MG63 (cell line): ENCODE results near the gene WDHD1. TPM values are rescaled to one million over a fixed set of nuclear protein-coding genes. Genes with fewer than 3 reads are reported as not detected.
"Not testable (repeated sequence)": the region's sequence is repeated elsewhere in the genome, so short reads cannot be mapped to it uniquely, and the experiment has no call there.

Experiments
- DNase-seq: peaks from one replicate; pipeline ENCODE4 v3.0.0-alpha.2; 2020
- H3K27me3 ChIP-seq: fragments of 250-450 bp; sonication (Bioruptor Pico); 2 replicates; pipeline ENCODE4 v1.5.1; 2020; ENCODE audit warnings: mild to moderate bottlenecking, moderate library complexity
- H3K36me3 ChIP-seq: fragments of 250-450 bp; sonication (Bioruptor Pico); 2 replicates; pipeline ENCODE4 v1.5.1; 2020; ENCODE audit warnings: mild to moderate bottlenecking, moderate library complexity
- H3K4me3 ChIP-seq: fragments of 250-450 bp; sonication (Bioruptor Pico); 2 replicates; pipeline ENCODE4 v1.5.1; 2020; ENCODE audit warnings: mild to moderate bottlenecking, moderate library complexity
- H3K9me3 ChIP-seq: fragments of 250-450 bp; sonication (Bioruptor Pico); 2 replicates; pipeline ENCODE4 v1.5.1; 2020; ENCODE audit warnings: mild to moderate bottlenecking, moderate library complexity
- total RNA-seq: library from RNA; depleted of rRNA; stranded (reverse); fragments of >200 nt; shearing (Covaris generic); gene quantifications from 2 replicates; pipeline ENCODE4 v1.2.3, GENCODE V29; 2014; ENCODE audit warnings: low replicate concordance

WDHD1 gene
- total RNA-seq, 1 experiment from 2014 or later: 5.2 TPM

DNA sequence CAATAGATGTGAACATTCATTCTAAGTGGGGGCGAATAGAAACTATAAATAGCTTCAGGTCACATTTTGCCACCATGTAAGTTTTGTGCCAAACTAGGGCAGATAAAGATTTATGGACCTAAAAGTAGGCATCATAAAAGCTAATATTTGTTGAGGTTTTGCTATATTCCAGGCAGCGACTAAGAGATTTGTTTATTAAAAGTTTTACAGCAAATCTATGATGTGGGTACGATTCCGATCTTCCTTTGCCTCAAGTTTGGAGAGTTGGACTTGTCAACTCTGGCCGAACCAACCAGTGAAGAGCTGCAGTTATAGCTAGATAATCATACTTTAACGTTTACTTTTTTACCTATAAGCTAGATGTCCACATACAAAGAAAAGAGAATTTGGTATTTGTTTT lies 26.1 kb upstream of the WDHD1 start:
- peak overlapping the region; percentile 99 for H3K4me3 ChIP-seq
- no peaks in the 10 kb centered on the region for H3K9me3 ChIP-seq
- H3K27me3 ChIP-seq: no peaks in the 10 kb centered on the region
- no peak for DNase-seq
- peaks cover 46% of the 10 kb centered on the region for H3K36me3 ChIP-seq

DNA sequence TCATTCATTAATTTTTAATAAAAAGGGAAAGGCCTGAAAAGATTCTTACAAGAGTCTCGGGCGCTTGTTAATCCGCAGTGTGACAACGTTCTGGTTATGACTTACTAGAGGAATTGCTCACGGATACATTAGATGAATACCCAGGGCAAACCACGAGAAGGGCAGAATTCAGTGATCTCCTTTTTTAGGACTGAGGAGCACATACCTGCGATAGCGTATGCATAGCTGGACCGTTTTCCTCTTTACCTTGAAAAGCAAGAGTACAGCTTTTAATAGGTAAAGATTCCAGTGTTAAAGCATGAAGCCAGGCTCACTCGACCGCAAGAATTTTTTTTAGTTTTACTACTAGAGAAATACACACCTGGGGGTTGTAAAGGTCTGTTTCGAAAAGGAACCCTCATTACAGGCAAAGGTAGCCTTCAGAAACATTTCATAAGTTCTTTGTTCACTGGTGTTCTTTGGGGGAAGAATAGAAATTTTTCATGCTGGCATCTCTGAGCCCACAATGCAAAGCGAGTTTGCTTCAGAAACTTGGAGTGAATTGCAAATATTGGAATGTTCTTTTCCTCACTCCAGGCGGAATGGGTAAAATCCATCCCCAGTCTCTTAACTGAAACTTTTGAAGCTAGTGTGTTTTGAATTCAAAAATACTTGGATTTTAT lies 25.5 kb upstream of the WDHD1 start:
- peaks cover 42% of the 10 kb centered on the region for H3K36me3 ChIP-seq
- H3K9me3 ChIP-seq: no peaks in the 10 kb centered on the region
- no peaks in the 10 kb centered on the region for H3K27me3 ChIP-seq
- H3K4me3 ChIP-seq: peak overlapping the region; percentile 99
- DNase-seq: no peak

DNA sequence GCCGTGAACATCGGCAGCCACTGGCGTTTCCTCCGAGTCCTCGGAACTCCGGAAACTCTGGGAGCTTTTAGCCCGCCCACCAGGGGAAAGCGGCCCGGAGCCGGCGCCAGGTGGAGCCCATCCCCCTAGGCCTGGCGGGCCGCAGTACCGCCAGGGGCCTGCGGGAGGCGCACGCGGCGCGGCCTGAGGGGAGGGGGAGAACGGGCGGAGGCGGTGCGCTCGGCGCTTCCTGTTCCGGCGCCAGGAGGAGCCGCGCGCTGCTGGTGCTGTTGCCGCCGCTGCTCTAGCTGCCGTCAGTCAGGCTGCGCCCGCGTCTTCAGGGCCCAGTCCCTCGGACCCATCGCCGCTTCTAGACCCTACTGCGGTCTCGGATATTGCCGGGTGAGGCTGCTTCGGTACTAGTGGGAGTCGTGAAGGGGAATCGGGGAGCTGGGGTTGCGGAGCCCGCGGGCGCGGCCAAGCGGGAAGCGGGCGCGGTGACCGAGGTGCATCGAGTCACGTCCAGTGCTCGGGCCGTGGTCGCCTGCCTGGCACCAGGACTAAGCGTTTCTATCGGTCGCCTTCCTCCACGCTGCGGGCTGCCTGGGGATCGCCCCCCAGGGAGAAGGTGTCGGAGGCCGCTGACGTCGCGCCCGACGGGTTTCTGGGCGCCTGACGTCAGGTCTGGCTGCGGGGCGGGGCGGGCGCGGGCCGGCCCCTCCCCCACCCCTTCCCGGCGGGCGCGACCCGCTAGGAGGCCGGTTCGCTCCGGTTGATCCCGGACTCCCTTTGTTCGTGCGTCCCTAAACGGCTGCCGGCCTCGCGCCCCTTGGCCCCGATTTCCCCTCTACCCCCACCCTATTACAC lies 24.7 kb upstream of the WDHD1 start, which contains the start of gene MAPK1IP1L:
Gene MAPK1IP1L (plus strand): TSS at position 225 of the 846 bp plus-strand sequence. CDS start 10,037 bp downstream, outside the sequence.
- peaks cover 35% of the 10 kb centered on the region for H3K36me3 ChIP-seq
- peak within 1 kb of the TSS; percentile 99 for H3K4me3 ChIP-seq
- no peaks in the 10 kb centered on the region for H3K27me3 ChIP-seq
- H3K9me3 ChIP-seq: no peaks in the 10 kb centered on the region
- peak; percentile 76 for DNase-seq

DNA sequence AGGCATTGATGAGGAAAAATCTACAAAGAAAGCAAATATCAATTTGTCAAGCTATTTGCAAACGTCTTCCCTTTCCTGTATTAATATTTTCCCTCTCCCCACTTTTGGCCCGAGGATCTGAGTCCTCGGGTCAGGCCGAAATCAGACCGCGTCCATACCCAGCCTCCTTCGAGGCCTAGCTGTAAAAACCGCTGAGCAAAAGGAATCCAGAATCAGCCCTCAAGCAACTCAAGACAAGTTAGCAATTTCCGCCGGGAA lies 24.2 kb upstream of the WDHD1 start:
- Histone ChIP-seq H3K4me3 (peak overlapping the region; percentile 99), H3K9me3 (no peaks in the 10 kb centered on the region), H3K36me3 (peaks cover 29% of the 10 kb centered on the region), H3K27me3 (no peaks in the 10 kb centered on the region)
- no peak for DNase-seq

DNA sequence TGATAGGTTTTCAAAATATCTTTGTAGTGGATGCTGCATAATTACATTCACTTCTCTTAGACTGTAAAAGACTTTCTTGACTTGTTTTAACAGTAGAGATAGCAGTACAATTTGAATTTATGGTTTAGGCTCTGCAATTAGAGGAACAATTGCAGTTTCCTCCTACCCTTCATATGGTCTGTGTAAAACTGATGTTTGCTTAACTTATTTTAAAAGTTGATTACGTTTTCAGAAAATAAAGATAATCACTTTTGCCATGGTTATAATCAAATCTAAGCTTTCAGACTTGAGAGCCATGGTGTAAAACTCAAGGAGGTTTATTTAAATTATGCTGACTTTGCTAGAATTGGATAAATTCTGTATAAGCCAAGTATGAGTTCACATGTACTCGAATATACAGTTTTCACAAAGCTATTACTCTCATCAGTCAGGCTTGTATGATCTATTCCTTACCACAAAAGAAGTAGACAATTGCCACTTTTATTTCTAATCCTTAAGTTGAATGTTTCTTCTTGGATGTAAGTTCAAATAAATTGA lies 22.1 kb upstream of the WDHD1 start:
- no peaks in the 10 kb centered on the region for H3K27me3 ChIP-seq
- no peak overlapping the region for H3K4me3 ChIP-seq
- no peaks in the 10 kb centered on the region for H3K9me3 ChIP-seq
- no peak for DNase-seq
- H3K36me3 ChIP-seq: peaks cover 10% of the 10 kb centered on the region

DNA sequence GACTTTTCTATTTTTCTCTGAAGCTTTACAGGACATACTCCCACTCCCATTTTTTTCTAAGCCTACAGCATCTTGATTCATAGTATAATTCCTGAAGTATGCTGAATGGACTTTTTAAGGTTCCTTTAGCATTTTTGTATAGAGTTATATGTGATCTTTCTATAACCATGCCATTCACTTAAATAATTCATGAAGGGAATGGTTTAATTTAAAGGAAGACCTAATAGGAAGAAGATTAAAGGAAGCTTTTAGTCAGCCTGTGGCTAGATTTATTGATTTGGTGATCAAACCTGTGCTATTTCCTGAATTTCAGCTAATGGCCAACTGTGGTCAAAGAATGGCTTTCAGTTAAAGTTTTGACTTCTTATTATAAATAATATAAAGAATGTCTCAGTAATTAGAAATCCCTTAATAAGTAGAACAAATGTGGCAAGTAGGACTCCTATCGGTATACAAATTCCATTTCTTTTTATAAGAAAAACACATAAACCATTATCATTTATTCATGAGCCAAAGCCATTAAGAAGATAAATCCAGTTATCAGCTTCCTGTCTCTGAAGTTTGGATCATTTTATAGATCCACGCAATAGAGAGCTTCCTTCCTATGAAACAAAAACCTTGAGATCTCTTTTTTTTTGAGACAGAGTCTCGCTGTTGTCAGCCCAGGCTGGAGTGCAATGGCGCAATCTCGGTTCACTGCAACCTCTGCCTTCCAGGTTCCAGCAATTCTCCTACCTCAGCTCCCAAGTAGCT lies 20.6 kb upstream of the WDHD1 start:
- no peaks in the 10 kb centered on the region for H3K9me3 ChIP-seq
- DNase-seq: no peak
- H3K4me3 ChIP-seq: no peak overlapping the region
- H3K36me3 ChIP-seq: peaks cover 10% of the 10 kb centered on the region
- no peaks in the 10 kb centered on the region for H3K27me3 ChIP-seq

DNA sequence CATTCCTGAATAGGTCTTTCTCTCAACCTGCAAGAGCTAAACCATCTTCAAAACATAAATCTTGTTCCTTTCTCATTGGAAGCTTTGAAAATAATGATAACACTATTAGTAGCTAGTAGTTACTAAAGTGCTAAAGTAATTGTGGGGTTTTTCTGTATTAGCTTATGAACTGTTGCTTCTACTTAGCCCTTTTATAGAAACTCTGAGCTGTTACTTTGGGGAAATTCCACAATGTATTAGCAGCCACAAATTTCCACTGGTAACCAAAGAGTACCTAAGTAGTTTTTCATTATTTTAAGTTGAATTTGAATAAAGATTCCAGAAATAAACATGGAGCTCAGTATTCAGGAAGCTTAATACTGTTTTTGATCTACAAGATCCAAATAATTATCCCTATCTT lies 18.2 kb upstream of the WDHD1 start:
- peaks cover 13% of the 10 kb centered on the region for H3K36me3 ChIP-seq
- no peak for DNase-seq
- no peak overlapping the region for H3K4me3 ChIP-seq
- H3K9me3 ChIP-seq: no peaks in the 10 kb centered on the region
- no peaks in the 10 kb centered on the region for H3K27me3 ChIP-seq

DNA sequence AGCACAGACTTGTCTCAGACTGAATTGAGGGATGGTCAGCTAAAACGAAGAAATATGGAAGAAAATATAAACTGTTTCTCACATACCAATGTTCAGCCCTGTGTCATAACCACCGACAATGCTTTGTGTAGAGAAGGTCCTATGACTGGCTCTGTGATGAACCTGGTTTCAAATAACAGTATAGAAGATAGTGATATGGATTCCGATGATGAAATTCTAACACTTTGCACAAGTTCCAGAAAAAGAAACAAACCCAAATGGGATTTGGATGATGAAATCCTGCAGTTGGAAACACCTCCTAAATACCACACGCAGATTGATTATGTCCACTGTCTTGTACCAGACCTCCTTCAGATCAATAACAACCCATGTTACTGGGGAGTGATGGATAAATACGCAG lies 16.6 kb upstream of the WDHD1 start:
- no peak for DNase-seq
- H3K4me3 ChIP-seq: no peak overlapping the region
- H3K9me3 ChIP-seq: no peaks in the 10 kb centered on the region
- peaks cover 13% of the 10 kb centered on the region for H3K36me3 ChIP-seq
- H3K27me3 ChIP-seq: no peaks in the 10 kb centered on the region

DNA sequence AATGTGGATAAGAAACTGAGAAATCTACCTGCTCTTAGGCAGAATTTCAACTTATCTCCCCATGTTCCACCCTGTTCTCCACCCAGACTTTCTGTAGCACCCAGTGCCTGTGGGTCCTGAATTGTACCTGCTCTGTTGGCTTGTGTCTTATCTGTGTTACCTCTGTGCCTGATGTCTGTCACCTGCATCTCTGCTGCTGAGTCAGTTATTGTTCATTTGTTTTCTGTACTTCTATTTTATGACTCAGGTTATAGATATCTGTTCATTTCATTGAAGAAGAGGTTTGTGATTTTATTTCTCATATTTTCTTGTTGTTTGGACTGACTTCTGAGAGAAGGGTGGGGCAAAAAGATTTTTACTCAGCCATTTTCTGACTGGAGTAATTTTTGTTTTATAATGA lies 11.8 kb upstream of the WDHD1 start:
- H3K27me3 ChIP-seq: no peaks in the 10 kb centered on the region
- no peaks in the 10 kb centered on the region for H3K9me3 ChIP-seq
- no peak overlapping the region for H3K4me3 ChIP-seq
- DNase-seq: no peak
- peaks cover 19% of the 10 kb centered on the region for H3K36me3 ChIP-seq

DNA sequence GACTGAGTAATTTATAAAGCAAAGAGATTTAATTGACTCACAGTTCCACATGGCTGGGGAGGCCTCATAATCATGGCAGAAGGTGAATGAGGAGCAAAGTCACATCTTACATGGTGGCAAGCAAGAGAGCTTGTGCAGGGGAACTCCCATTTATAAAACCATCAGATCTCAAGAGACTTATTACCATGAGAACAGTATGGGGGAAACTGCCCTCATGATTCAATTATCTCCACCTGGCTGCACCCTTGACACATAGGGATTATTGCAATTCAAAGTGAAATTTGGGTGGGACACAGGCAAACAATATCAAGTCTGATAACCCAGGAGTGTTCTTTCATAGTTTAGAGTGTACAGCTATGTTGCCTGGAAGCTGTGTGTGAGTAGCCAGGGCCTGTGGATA lies 11.1 kb upstream of the WDHD1 start:
- not testable (repeated sequence) for H3K4me3 ChIP-seq, H3K27me3 ChIP-seq, H3K9me3 ChIP-seq, DNase-seq
- peaks cover 17% of the 10 kb centered on the region for H3K36me3 ChIP-seq

DNA sequence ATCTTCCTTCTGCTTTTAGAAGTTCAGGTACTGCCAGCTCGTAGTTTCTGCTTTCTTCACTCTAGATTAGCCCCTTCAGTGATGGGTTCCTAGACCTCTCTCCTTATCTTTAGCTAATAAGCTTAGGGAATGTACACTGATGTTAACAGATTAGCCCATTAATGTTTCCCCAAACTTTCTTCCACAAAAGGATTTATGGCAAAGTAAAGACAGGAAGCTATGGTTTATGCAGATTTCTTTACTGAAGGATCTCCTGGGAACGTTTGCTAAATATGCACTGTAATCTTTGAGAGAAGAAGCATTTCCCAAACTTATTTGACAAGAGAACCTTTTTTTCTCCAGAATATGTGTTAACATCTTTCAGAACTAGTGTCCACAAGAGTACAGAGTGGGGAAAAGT lies 4.3 kb upstream of the WDHD1 start:
- H3K9me3 ChIP-seq: no peaks in the 10 kb centered on the region
- H3K36me3 ChIP-seq: peaks cover 12% of the 10 kb centered on the region
- H3K27me3 ChIP-seq: no peaks in the 10 kb centered on the region
- H3K4me3 ChIP-seq: no peak overlapping the region
- DNase-seq: no peak

DNA sequence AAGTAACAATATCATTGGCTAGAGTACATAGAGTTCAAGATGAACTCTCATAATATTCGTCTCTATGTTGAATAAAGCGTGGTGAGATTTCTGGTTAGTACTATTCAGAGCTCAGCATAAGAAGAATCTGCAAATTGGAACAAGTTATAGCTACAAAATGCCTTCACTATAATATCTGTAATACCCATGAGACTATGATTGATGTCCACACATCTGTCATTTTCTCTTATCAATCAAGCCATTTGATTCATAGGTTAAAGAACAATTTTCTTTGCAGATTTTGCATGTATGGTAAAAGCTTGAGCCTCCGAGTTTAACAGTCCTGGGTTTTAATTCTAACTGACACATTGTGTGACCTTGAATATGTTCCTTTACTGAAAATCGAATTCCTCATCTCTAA lies 1.6 kb upstream of the WDHD1 start:
- Histone ChIP-seq H3K4me3 (peak overlapping the region; percentile 84), H3K9me3 (no peaks in the 10 kb centered on the region), H3K36me3 (peaks cover 5% of the 10 kb centered on the region), H3K27me3 (no peaks in the 10 kb centered on the region)
- no peak for DNase-seq

DNA sequence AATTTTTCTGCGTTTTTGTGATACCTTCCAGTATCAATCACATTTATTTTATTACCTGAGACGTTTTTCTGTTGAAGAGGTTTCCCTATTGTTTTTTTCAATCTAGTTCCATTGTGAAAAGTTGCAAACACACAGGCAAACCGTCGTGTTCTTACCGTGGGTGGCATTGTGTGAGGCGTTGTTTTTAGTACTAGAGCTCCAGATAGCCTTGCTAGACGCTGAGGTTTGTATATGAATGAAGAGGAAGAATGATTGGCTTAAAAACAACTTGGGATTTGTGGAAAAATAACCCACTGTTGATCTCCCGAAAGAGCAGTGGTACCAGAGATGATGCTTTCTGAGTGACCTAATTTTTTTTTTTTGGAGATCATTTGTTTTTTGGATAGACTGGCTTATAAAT lies 1.2 kb upstream of the WDHD1 start:
- H3K27me3 ChIP-seq: no peaks in the 10 kb centered on the region
- DNase-seq: no peak

DNA sequence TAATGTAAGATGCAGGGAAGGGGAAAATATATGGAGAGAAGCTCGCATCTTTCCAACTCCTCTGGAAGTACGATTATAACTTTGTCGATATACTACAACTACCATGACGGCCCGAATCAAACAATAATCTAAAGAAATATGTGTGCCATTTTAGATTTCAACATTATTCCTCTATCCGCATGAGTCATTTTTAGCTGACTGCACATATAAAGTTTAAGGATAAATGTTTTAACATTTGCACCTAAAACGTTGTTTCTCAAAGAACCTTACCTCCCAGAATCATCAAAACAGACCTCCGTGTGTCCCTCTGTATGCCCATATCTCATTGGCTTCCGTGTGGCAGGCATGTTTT lies 482 bp downstream of the WDHD1 start:
- no peaks in the 10 kb centered on the region; the same call in 1 of the 2 replicates for H3K36me3 ChIP-seq
- H3K9me3 ChIP-seq: no peaks in the 10 kb centered on the region
- no peaks in the 10 kb centered on the region for H3K27me3 ChIP-seq
- DNase-seq: no peak
- peak overlapping the region; percentile 84 for H3K4me3 ChIP-seq

More for the DNA sequence above, 1.2 kb upstream of the WDHD1 start:
- peaks cover 3% of the 10 kb centered on the region; the same call in 1 of the 2 replicates for H3K36me3 ChIP-seq
- no peaks in the 10 kb centered on the region for H3K9me3 ChIP-seq
- H3K4me3 ChIP-seq: peak overlapping the region; percentile 84

DNA sequence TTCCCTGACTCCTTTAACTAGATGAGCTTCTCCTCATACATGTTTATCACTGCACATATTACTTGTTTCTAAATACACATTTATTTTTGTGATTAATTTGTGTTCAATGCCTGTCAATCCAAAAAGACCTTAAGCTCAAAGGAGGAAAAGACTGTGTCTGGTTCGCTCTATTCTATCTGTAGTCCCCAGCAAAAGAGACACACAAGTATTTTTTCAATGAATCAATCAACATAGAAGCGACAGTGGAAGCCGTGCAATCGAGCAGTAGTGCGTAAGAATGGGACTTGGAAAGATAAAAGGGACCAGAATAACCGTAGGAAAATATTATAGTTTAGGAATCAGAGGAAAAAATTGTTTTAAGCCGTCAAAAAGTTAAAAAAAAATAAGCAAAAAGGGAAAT lies 951 bp downstream of the WDHD1 start:
- Histone ChIP-seq H3K4me3 (peak overlapping the region; percentile 84), H3K27me3 (no peaks in the 10 kb centered on the region)
- DNase-seq: no peak

DNA sequence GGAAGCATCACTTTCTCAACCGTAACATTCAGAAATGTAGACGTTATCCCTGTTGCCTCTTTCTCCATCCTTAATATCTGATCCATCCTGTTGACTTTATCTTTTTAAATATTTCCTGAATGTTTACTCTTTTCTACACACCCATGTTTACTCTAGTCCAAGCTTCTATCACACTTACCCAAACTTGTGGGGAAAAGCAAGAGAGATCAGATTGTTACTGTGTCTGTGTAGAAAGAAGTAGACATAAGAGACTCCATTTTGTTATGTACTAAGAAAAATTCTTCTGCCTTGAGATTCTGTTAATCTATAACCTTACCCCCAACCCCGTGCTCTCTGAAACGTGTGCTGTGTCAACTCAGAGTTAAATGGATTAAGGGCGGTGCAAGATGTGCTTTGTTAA lies 2.5 kb downstream of the WDHD1 start:
- H3K27me3 ChIP-seq, H3K36me3 ChIP-seq, DNase-seq, H3K9me3 ChIP-seq, H3K4me3 ChIP-seq: not testable (repeated sequence)

More for the DNA sequence above, 951 bp downstream of the WDHD1 start:
- no peaks in the 10 kb centered on the region; the same call in 1 of the 2 replicates for H3K36me3 ChIP-seq
- H3K9me3 ChIP-seq: no peaks in the 10 kb centered on the region

DNA sequence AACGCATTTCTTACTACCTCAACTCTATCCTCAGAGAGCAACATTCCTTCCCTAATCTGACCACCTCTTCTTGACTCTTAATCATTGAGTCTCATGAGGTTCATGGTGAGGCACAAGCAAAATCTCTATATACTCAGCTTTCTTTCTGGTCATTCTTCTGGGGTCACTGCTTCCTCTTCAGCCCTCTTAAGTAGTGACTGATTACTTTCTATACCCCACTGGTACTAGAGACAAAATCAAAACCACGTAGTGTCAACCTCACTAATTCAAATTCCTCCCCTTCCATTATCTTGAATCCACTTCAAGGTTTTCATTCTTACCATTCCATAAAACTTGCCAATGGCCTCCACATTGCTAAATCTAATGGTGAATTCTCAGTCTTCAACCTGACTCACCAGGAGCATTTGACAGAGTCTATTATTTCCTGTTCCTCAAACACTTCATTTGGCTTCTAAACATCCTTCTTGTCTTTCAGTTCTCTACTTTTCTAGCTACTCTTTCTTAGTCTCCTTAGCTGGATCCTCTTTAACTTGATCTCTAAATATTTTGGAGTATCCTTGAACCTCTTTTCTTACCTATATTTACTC lies 6.8 kb downstream of the WDHD1 start:
- no peak for DNase-seq
- Histone ChIP-seq H3K9me3 (no peaks in the 10 kb centered on the region), H3K4me3 (no peak overlapping the region), H3K36me3 (no peaks in the 10 kb centered on the region; the same call in 1 of the 2 replicates), H3K27me3 (no peaks in the 10 kb centered on the region)
